HG02759 (cell line): ENCODE results near the gene KLHL2.
A peak's percentile ranks its signal among the peaks of the same experiment; 100 is the strongest.
"Not testable (repeated sequence)": the region's sequence is repeated elsewhere in the genome, so short reads cannot be mapped to it uniquely, and the experiment has no call there.

Source experiments
- ATAC-seq: cut with Tn5 transposase; IDR thresholded peaks from one replicate; pipeline ENCODE4 v1.9.1; 2021; ENCODE audit warnings: mild to moderate bottlenecking, moderate library complexity; ENCODE audit not compliant: unreplicated experiment

The KLHL2 gene

DNA sequence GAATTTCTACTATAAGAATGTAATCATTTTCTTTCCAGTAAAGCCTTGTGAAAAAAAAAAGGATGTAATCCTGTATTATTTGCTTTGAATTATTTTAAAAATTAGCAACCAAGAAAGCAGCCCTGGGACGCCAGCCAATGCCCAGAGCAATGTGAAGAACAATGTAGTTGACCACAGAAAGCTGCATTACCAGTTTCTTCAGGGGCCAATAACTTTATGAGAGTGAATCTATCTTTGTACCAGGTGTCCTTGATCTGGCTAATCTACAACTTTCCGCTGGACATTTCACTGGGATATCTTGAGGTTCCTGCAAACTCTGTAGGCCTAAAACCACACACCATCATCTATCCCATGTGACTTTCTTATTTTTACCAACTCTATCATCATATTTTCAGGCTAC lies 7.6 kb upstream of the KLHL2 start:
- no peak for ATAC-seq

DNA sequence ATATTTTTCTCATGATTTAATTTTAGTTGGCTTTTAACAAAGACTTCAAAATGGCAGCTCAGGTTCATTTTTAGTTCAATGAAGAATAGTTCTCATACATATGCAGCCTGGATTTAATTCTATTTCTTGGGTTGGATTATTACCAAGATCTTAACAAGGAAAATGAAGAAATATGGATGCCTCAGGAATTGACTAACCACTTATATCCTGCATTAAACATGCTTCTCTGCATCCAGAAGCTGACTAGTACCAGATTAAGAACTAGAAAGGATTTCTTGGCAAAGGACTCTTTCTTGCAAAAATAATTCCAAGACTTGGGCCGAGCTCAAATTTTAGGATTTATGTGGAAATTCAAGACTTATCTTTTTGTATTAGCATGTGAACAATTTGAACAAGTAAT lies 5.6 kb upstream of the KLHL2 start:
- ATAC-seq = no peak

DNA sequence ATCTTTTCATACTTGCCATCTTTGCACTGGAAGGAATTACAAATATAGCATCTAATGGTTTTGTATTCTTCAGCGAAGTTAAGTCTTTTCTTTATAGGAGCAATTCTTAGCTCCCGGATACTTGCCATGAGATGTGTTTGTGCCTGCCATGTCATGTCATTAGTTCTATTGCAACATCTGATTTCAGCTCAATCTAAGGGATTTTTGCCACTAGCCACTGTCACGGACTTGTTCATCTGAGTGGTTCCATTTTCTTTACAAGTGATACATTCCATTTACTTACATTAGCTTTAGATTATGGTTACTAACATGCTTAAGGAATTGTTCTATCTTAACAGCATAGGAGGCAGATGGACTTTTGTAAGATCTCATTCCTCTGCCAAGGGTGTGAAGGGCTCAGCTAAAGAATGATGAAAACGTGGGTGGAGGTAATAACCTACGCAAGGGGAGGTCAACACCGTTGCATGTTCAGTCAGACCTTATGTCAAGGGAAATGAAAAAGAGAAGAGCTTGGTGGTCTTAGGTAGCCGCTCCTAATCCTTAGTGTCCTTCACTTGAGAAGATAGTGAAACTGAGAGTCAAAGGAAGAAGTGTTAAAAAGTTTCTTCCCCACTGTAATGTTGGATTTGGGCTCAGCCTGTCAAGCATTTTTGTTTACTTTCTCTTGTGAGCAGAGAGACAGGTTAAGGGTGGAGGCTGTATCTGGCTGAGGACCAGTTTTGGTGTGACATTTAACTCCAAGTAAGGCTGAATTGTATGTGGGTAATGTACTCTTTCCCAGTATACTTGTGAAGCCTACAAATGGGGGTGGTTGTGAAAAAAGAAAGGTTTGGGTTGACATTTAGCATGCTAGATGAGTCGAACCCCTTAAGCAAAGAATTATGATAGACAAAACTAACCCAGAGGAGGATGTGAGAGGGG lies 3.6 kb upstream of the KLHL2 start:
- no peak for ATAC-seq

DNA sequence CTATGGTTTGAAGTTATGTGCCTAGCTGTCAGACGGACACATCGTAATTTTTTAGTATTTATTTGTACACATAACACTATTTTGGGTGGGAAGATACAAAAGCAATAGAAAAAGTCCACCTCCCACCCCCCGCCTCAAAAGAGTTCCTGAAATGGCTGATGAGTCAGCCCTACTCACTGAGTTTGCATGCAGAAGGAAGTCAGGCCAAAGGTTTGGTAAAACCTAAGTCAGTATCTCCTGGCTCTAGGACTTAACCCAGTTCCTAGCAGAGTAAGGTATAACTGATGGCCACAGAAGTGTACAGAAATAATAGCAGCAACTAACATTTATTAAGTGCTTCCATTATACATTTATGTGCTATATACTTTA lies 2.9 kb upstream of the KLHL2 start:
- no peak for ATAC-seq

DNA sequence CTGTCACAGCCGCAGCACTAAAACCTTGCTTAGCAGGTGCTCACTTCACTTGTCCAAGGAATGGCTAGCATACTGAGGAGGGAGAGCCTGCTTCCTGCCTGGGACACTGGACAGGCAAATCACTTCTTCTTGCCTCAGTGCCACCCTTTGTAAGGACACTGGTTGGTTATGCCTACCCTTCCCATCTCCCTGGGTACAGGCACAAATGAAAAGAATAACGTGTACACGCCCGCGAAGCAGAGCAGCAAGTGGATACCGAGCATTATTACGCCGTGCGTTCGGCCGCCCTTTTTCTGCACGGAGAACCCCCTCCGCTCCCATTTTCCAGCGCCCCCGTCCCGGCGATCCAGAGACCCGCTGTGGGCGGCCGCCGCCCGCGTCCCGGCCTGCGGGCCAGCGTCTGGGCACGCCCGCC lies 338 bp upstream of the KLHL2 start:
- peak; percentile 32 for ATAC-seq

DNA sequence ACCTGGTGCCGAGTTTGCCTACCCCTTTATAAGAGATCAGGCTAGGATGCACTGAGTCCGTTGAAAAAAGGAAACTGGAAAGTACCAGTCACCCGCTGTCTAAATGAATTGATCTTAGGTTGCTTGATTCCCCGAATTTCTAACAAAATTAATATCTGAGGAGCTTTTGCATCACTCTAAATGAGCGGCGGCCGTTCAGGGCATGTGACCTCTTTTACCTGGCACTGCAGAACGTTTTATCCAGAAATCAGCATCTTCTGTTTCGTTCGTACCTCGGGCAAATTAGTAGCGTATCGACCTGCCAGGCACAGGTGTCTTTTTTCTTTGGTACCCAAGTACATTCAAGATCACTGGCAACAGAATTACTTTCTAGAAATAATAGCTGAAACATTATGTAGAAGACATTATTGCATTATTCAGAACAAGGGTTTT lies 876 bp downstream of the KLHL2 start:
- no peak for ATAC-seq

DNA sequence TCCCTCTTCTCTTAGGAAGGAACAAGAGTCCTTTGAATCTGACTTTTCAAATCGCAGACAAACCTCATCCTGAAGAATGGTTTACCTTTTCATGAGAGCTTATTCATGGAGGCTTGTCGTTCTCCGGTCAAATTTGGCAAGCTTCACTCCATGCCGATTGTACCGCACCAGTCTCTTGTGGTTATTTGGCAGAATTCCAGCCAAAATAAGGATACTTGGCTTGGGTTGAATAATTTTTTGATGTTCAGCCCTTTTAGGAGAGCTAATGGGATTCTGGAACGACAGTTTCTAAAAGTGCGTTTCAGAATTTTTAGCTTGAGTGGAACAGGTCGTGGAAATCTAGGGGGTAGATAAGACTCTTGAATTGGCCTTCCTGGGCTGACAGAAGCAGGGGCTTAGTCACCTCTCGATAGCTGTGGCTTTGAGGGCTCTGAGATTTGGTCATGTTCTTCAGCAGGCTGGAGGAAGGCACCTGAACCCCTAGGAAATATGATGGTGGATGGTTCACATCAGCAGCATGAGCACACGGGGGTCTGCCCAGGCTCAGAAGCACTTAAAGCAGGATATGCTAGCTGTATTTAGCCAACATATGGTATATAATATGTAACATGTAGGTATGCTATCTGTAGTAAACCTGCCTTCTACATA lies 1.5 kb downstream of the KLHL2 start:
- ATAC-seq = no peak

DNA sequence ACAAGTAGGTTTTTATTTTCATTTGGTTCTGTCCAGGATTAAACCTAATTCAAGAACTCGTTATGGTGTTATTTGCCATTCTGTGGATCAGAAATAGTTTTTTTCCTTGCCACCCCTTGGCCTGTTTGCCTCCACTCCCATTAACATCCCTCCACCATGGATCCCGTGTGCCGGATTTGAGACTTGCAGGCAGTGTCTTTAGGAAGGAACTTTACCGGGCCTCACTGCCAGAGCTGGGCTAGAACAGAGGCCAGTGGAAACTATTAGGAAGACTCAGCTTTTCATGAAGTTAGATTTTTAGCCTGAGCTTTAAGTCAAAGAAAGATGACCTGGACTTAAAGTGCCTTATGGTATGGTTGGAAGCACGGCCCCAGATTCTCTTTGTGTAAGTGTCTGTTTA lies 2.4 kb downstream of the KLHL2 start:
- ATAC-seq = no peak

DNA sequence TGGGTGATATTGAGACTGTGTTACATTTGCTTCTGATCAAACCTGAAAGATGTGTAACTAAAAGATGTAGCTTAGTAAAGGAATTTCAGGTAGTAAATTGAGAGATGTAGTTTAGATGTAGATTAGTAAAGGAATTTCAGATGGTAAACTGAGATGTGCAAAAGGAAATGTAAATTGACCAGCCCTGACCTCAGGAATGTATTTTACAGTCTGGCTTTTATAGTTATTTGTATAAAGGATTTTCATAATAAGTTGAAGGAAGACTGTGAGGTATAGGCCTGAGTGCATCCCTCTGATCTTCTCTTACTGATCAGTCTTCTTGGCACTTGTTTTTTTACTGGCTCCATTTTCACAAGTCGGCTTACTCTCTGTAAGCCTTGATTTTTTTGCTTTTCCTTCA lies 3.2 kb downstream of the KLHL2 start:
- ATAC-seq = no peak

DNA sequence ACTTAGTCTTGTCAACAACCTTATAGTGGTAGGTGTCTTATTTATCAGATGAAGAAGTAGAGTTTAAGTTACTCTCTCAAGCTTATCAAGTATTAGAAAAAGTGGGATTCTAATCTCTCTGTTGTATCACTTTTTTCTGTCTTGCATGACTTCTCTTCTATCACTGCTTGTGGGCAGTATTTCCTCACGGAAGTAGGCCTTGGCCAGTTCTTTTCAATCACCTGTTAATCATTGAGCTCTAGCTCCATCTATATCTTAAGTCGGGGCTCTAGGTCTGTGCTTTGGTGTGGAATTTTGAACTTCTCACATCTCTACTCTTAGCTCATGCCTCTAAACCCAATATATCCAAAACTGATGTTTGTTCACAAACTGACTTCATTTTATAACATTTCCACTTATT lies 5.3 kb downstream of the KLHL2 start:
- not testable (repeated sequence) for ATAC-seq

DNA sequence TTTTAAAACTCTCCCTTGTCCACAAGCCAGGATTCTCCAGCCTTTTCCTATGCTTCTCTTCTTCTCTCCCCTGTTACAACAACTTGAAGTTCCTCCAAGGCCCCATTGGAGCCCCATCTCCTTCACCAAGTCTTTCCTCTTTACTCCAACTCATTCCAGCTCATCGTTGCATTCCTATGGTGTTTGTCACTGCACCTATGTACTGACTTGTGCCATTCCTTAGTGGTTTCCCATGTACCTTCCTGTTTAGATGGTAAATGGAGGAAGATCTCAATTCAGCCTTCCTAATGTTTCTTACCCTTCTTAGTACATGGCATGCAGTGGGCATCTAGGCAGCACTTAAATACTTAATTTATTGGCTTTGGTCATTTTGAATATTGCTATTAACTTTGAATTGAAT lies 6.0 kb downstream of the KLHL2 start:
- not testable (repeated sequence) for ATAC-seq

DNA sequence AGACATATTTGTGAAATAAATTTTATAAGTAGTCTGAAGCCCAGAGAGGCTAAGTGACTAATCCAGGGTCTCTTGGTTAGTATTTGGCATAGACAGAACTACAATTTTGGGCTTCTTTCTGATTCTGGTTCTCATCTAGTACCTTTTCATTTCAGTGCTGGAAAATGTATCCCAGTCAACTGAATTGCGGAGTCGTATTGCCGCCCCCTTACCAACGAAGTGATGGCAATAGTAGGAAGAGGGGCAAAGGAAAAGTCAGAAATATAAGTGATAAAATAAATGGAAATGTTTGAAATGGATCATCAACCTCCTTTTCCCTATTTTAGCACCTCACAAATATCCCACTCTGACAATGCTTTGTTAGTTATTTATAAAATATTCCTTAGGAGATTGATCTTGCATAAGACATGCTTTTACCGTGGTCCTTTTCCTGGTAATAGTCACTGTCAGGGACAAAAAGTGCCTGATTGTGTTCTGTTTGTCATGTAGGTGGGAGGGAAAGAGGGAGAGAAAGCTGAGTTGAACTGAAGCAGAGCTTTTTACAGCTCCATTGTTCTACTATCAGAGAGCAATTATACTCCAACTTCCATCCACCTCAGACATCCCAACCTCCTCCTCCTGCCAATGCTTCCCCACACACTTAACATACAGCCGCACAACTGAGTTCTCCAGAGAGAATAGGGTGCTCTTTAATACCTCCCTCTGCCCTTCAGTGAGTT lies 6.8 kb downstream of the KLHL2 start:
- ATAC-seq = not testable (repeated sequence)

DNA sequence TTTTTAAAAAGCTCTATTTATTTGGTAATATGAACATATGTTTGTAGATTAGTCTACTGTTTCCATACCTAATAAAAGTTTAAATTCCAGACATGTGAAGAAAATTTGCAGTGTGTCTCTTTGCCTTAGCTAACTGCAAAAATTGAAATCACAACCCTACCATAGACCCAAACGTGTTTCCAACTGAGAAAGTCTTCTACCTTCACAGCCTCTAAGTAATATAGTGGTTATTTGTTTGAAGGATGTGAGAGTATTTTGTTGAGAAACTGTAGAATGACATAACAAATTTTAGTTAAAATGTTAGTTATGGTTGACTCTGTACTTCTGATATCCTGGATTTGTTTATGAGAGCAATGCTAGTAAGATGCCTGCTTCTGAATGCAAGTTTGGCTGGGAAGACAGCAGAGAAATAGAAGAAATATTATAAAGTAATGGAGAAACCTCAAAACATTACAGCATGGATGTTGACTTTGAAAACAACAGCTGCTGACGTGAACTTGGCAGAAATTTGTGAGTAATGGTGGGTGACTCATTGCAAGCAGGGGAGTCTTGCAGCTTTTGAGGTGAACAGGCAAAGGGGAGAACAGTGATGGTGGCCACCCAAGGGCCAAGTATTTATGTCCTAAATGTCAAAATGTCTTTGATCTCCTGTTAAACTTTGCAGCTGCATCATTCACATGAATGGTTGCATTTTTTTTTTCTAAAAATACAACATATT lies 7.8 kb downstream of the KLHL2 start:
- peak; percentile 69 for ATAC-seq

DNA sequence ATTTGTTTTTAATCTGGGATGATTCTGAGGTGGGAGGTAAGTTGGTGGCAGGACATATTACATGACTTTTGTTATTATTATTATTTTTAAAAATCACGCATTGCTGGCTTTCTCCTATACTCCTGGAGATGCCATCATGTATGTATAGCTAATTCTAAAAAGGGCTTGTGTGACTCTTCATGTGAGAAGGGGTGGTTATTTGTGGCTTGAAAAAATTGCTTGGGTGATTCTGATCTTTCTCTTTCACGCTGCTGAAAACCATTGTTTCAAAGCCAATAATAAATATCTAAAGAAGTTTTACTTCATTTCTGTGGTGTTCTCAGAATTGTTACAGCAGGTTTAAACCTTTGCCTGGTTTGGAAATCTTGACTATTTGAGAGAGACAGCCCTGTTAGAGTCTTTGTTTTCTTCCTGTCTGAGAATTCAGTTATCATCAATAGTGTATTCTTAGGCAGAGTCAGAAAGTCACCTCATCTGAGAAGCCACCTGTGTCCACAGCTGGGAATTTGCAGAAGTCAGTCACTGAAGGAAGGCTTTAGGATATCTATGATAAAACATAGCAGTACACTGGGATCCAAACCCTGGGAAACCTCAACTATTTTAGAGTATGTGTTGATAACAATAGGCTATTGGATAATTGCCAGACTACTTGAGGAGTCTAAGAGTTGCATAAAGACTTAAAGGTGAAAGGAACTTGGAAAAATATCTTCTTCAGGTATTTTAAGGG lies 8.6 kb downstream of the KLHL2 start:
- peak; percentile 67 for ATAC-seq

DNA sequence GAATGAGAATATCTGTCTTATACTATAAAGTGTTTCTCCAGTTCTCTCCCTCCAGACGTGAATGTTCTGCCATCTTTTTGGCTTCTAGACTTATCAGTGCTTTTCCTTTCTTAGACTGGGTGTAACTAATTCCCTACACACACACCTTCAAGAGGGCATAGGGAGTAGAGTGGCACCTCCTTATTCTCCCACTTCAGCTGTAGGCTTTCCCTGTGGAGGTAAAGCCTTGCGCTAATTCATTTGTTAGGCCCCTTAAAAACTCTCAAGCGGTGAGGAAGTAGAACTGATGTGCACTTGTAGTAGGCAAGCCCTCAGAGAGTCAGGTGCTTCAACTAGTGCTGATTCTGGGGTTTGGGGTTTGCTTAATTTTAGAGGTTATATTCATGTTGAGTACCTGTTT lies 10.0 kb downstream of the KLHL2 start:
- no peak for ATAC-seq

DNA sequence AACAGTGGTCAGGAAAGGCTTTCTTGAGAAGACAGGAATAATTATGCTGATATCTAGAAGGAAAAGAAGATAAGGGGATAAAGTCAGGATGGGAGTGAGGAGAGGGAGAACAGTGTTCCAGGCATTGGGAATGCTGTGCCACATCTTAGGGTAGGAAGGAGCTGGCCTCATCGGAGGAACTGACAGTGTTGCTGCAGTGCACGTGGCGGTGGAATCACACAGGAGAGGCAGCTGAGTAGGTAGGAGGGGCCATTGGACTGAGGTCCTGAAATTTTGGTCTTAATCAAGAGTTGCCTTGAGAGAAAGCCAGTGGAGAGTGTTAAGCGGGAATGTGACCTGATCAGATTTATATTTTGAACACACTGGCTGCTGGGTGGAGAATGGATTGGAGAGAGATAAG lies 13.9 kb downstream of the KLHL2 start:
- not testable (repeated sequence) for ATAC-seq

DNA sequence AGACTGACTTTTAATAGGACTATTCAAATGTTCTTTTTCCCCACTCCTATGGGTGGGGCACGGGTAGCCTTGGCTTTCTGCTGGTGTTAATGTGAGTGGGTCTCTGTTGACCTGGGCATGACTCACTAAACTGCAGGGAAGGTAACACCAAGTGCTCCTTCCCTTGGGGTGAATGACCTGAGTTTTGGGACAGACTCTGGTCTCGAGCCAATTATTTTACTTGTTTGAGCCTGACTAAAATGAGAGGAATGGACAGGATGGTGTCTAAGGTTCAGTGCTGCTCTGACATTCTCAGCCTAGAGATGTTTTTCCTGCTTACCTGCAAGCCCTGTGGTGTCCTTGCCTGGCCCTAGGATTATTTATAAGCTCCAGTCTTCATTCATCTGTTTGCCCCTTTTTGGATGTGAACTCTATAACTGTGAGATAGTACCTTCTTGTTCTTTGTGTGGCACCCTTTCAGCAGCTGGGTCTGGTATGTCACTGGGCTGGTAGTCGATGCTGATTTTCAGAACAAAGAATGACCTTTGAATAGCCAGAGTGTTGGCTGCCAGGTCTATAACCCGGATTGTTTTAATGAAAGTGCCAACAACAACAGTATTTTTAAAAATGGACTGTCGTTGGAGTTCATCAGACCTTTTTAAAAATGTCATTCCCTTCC lies 14.8 kb downstream of the KLHL2 start:
- not testable (repeated sequence) for ATAC-seq

DNA sequence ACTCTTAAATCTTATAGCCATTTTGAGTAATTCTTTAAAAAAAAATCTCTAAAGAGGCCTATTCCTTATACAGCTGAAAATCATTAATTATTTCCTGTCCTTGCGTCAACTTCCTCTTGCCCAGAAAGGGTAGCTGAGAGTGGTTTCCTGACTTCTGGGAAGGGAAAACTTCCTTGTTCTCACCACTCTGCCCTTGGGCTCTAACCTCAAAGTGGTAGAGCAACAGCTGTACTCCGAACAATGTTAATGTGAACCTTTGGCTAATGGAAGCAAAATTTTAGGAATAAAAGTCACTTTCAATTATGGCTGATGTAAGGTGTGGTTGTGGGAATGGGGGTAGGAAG lies 15.3 kb downstream of the KLHL2 start:
- no peak for ATAC-seq

DNA sequence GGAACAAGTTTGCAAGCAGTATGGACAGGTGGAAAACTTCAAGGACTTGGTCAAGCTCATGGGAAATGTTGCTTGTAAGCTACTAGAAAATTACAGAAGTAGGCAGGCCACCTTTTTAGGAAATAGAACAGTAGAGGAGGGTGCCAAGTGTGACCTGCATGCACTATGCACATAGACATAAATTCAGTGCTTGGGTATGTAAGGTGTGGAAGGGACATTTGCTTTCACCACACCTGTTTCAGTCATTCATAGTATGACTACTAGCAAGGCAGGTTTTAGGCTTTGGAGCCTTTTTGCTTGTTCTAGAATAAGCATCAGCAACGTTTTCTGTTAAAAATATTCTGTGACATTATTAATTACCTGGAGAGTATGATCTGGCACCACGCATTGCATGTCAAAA lies 20.0 kb downstream of the KLHL2 start:
- not testable (repeated sequence) for ATAC-seq
